HG03469 (cell line): ENCODE data around the gene TMEM131L.
"Not testable (repeated sequence)": the region's sequence is repeated elsewhere in the genome, so short reads cannot be mapped to it uniquely, and the experiment has no call there.

Experiments used
- ATAC-seq: cut with Tn5 transposase; IDR thresholded peaks from one replicate; pipeline ENCODE4 v1.9.1; 2021; ENCODE audit warnings: mild to moderate bottlenecking, moderate library complexity, moderate number of reproducible peaks; ENCODE audit not compliant: unreplicated experiment

Gene TMEM131L

DNA sequence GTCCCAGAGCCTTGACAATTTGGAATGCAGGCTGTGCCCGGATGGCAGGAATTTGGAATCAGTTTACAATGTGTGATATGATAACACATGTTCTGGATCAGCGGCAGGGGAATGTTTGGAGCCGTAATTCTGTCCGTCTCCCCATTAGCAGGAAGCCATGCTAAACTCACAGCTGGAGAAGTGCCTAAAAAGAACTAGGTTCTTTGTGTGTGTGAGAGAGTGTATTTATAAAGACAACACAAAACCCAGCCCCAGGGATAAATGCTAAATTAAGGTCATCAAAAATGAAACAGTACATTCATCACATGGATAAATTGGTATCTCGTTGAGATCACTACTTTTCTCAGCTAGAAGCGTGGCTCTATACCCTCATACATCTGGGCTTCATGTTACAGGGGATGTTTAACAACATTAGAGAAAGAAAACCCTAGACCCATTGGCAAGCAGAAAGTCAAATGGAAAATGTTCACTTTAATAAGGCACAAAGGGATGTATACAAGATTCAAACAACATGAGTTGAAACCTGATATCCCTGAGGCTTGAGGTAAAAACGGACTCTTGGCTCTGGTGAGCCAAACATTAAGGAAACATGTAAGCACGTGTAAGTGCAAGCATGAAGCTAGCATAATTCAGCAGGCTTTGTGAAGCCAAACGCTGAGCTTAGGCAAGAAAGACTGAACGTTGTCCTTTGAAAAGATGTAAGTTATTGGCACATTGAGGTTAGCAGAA is 18.0 kb upstream of the TMEM131L start:
- ATAC-seq = no peak

DNA sequence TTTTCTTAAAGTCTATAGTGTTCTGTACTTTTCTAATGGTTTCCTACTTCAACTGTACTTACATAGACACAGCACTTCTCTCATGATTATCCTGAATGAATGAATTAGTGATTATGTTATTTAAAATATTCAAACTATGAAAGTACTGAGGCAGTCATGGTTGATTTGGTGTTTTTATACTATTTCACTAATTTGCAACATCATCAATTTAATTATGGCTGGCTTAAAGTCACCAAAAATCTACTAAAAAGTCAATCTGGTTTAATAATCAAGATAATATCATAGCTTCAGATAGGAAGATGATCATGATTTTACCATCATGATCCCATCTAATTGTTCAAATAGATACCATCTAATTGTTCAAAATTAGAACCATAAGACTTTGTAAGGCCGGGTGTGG is 16.8 kb upstream of the TMEM131L start:
- no peak for ATAC-seq

DNA sequence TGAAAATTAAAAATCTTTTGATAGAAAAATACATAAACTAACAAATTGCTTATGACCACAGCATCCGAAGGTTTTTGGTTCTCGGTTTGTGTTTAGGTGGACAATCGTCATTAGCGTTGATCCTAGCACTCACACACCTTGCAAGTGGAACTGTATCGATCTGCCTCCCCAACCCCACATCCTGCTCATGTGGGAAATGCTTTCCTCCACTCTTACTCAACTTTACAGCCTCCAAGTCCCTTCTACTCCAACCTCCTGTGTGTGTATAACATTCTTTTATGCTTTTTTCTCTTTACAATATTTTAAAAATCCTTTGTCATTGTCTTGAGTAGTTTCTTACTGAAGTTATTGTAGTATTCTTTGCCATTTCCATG is 15.6 kb upstream of the TMEM131L start:
- ATAC-seq = no peak

DNA sequence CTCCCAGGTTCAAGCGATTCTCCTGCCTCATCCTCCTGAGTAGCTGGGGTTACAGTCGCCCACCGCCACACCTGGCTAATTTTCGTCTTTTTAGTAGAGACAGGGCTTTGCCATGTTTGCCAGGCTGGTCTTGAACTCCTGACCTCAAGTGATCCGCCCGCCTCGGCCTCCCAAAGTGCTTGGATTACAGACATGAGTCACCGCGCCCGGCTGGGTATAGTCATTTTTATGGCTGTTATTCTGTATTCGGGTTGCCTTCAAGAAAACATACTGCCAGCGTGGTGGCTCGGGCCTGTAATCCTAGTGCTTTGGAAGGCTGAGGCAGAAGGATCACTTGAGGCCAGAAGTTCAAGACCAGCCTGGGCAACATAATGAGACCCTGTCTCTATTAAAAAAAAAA is 15.0 kb upstream of the TMEM131L start:
- not testable (repeated sequence) for ATAC-seq

DNA sequence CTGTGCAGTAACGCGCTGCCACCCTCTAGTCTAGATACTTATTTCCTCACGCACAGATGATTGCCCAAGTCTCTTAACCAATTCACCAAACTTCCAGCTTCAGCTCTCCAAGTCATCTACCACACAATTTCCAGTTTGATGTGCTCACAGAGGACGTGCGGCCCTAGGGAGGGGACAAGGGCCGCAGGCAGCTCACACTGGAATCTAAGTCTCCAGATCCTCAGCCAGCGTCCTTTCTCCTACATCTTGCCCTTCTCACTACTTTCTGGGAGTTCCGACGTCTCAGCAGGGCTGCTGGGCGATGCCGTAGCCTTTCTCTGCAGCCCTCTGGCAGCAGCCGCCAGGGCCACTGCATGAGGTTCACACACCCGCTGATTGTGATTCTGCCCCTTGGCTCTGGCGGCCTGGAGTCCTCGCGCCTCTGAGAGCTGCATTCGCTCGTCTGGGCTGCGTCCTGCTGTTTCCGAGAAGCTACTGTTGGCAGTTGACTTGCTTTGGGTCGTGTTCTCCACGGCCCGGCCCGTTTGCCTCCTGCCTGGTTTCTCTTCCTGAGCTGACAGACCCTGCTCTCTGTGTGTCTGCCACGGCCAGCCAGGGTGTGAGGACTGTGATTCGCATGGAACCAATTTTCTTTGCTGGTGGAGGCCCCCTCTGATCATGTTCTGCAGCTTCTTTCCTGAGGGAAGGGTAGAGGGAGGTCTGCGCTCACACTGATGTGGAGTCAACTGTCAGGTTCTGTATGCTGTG is 14.1 kb upstream of the TMEM131L start:
- no peak for ATAC-seq

DNA sequence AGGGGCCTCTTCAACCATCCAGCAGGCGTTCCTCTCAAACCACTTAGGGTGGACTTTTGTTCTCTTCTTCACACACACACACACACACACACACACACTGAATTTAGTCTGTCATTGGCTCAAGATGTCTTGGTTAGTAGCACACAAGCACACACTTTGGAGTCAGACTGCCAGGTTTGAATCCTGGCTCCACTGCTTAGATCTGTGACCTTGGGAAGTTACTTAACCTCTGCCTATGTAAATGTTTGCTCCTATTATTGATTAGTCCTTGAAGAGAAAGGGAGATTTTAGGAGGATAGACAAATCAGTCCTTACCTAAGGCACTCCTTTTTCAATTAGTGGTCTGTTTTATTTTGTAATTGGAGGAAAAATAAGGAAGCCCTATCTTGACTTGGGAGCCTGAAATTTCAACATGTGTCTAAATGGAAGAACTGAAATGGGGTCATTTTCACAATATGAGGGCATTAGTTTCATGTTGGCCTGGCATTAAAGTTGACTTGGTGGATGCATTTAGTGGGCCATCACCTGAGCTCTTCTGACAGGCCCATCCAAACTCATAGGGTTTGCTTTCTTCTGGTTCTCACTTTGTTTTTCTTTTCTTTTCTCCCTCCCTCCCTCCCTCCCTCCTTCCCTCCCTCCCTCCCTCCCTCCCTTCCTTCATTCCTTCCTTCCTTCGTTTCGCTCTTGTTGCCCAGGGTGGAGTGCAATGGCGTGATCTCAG is 13.3 kb upstream of the TMEM131L start:
- ATAC-seq = no peak

DNA sequence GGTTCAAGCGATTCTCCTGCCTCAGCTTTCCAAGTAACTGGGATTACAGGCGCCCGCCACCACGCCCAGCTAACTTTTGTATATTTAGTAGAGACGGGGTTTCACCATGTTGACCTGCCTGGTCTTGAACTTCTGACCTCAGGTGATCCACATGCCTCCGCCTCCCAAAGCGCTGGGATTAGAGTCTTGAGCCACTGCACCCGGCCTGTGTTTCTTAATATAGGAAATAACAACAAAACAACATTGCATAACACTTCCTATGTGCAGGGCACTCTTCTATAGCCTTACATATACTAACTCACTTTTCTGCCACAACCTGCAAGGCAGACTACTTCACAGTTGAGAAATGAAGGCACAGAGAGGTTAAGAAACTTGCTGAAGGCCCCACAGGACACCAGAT is 12.8 kb upstream of the TMEM131L start:
- no peak for ATAC-seq

DNA sequence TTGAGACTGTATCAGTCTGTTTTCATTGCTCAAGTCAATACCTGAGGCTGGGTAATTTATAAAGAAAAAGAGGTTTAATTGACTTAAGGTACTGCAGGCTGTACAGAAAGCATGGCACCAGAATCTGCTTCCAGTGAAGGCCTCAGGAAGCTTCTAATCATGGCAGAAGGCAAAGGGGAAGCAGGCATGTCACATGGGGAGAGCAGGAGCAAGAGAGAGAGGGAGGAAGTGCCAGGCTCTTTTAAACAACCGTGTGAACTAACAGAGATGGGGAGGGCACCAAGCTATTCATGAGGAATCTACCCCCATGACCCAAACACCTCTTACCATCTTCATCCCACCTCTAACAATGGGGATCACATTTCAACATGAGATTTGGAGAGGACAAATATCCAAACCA is 7.2 kb upstream of the TMEM131L start:
- ATAC-seq = no peak

DNA sequence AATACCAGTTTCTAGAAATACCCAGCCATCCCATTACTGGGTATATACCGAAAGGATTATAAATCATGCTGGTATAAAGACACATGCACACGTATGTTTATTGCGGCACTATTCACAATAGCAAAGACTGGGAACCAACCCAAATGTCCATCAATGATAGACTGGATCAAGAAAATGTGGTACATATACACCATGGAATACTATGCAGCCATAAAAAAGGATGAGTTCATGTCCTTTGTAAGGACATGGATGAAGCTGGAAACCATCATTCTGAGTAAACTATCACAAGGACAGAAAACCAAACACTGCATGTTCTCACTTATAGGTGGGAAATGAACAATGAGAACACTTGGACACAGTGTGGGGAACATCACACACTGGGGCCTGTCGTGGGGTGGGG is 4.6 kb upstream of the TMEM131L start:
- ATAC-seq = not testable (repeated sequence)

DNA sequence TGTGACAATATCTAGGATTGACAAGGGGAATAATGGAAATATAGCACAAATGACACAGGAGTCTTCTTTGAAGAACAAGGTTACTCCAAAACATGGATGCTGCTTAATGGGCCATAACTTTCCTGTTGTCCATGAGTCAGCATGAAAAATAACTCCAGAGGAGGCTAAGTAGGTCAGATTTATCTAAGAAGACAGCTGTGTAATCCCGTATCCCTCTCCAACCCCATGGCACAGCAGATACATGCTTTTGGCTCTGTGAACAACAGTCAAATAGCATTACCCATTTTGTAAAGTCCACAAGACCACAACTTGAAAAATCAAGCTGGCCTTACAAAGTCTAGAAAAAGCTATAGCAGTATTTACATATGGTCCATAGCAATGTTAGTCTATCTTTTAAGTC is 2.1 kb upstream of the TMEM131L start:
- ATAC-seq = no peak

DNA sequence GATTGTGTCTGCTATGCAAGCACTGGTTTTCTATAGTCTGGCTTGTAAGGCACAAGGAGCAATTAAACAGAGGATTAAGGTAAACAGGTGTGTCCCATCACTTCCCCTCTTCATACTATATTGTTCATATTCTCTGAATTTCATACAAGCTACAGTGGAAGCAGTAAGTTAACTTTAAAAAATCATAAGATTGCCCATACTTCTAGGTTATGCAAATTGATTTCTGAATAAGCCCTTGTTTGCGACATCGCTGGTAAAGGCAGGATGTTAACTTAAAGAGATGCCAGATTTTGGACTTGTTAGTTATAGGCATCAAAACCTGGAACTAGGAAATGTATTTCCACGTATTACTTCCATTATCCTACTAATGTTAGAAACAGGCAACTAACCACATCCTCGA is 1.0 kb upstream of the TMEM131L start:
- no peak for ATAC-seq

DNA sequence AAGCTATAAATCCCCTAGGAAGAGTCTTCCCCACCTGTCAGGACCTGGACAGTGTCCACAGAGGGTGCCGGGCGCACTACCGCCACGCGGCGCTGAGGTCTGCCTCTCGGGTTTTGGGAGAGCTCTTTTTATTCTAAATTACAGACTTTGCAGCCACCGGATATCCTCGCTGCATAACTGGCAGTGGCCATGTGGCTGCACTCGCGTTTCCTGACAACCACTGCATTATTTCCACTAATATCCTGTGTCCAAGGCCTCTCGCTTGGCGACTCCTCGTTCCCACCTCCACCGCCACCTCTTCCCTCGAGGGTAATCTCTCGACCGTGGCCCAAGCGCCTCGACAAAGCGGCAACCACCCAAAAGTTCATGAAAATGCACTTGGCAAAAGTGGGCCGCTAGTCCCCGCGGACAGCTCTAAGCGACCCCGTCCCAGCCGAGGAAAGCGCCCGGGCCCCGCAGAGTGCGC is 512 bp upstream of the TMEM131L start:
- ATAC-seq = no peak

DNA sequence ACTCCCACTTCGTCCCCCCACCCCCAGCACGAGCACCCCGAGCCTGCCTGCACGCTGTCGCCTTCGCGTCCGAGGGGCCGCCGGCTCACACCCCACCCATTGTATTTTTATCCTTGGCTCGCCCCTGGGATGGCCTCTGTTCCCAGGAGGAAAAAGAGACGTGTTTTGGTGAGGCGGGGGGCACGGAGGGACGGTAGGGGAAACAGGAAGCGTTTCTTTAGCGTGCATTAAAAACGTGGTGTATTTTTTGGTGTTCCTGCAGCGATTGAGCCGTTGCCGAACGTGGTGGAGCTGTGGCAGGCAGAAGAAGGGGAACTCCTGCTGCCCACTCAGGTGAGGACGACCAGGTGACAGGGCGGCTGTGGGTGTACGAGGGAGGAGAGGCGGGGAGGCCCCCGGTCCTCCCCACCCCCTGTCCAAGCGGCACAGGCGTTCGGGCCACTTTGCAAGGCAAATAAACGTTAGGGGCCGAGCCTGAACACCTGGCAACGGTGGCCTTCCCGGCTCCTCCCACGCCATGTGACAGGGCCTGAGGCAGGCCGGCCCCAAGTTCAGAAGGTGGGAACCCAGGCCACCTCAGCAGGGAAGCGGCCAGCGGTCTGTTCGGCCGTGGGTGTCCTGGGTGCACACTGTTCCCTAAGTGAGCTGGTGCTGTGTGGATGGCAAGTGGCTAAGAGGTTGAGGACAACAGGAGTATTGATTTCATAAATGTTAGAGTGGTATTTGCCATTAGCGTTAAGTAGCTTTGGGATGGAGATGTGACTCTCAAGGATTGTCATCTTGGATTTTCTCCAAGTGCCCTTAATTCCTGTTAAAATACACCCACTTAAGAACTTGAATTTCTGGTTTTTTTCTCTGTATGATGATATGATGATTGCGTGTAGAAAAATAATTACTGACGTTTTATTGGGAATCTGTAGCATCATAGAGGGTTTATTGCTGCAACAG is 1.1 kb downstream of the TMEM131L start:
- peak; percentile 35 for ATAC-seq

DNA sequence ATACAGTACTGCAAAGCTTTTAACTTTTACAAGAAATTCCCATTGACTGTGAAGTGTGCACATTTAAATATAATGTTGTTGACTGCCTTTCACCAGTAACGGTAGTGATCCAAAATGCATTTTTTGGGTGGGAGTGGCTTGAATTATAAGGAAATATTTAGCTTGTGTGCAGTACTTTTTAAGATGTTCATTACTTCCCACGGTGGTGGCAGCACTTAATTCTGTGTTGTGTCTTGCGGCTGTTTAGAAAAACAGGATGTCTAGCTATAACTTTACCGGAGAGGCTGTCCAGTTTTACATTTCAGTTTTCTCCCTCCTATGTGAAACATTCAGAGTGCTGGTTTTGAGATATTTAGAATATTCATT is 1.7 kb downstream of the TMEM131L start:
- ATAC-seq = no peak

DNA sequence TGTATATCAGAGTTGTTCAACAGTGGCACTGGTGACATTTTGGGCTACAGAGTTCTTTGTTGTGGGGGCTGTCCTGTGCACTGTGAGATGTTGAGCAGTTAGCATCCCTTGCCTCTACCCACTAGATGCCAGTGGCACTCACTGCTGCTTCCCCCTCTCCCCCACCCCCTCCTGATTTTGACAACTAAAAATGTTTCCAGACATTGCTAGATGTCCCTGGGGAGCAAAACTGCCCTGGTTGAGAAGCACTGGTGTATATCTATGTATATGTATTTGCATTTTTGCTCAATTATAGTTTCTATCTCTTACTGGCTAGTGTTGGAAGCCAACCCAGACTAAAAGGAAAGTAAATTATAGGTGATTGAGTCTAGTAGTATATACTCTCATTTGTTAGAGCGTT is 2.4 kb downstream of the TMEM131L start:
- ATAC-seq = peak; percentile 26

DNA sequence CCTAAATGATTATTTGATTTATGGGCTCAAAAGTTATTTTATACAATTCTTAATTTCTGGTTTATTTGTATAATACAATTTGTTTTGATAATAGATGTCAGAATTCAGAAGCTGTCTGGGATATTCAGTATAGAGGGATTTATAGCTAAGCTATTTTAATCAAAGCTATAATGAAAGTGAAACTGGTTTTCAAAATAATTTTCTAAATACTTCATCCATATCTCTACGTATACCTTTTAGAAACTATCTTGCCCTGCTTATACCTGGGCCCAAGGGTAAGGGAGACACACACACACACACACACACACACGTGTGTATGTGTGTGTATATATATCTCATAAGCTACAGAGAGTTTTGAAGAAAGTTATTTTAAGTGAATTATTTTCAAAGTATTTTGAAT is 2.9 kb downstream of the TMEM131L start:
- no peak for ATAC-seq

DNA sequence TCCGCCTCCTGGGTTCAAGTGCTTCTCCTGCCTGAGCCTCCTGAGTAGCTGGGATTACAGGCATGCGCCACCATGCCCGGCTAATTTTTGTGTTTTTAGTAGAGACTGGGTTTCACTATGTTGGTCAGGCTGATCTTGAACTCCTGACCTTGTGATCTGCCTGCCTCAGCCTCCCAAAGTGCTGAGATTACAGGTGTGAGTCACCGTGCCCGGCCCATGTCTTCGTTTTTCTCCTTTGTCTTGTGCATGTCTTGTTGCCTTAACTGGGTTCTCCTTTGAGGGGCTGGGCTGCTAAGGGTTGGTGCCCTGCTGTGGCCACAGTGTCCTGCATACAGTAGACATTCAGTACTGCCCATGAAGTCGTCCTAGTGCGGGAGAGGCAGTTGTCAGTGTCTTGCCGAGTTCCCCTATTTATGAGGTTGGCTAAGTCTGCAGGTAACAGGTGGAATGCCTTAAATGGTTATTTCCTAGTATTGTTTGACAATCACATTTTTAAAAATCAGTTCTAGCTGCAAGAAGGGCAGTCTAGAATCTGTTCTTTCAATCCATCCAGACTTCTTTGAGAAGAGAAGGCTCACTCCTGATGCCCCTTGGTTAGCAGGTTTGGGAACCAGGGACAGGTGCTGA is 5.0 kb downstream of the TMEM131L start:
- ATAC-seq = not testable (repeated sequence)

DNA sequence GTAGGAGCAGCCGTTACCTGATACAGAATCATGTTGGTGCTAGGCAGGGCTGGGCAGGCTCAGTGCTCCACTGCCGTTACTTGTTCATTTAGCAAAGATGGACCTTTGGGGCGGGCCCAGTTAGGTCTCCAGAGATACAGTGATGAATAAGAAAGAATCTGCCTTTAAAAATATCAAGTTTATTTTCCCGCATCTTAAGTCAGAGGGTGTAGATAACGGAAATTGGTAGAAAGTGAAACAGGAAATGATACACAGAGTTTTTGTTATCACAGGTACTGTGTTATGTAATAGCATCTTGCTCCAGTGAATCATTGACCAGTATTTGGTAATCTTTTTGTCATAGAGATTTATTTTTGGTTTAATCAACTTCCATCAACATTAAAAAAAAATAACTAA is 5.5 kb downstream of the TMEM131L start:
- ATAC-seq = peak; percentile 20

DNA sequence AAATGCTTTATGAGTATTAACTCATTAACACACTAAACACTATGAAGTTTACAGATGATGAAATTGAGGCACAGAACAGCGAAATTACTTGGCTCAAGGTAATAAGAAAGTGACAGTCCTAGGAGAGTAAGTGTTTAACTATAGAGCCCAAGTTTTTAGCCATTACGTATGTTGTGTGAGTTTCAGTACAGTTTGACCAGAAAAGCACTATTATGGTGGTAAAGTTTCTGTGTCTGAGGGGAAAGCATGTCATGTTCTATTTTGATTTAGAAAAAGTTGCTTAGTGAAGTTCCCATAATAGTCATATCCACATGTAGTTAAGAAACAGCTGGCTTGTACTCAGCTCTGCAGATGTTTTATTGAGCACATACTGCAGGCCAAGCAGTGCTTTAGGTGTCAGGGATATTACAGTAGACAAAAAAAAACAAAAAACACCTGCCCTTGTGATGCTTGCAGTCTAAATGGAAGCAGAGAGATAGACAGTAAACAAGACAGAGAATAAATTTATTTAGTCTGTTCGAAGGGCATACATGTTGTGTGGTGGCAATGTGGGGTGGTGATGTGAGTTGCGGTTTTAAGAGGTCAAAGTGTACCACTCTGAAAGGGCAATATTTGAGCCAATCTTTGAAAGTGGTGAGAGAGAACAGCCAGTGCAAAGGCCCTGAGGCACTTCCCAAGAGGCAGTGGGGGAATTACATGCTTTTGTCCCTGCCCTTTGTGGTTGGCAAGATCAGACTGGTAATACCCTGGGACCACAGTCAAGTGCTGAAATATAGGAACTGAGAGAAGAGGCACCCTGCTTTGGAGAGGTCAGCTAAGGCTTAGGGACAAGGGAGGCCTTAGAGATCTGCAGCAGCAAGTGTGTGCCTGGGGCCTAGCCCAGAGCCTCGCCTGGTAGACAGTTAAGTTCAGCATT is 6.2 kb downstream of the TMEM131L start:
- peak; percentile 28 for ATAC-seq
